ENCODE data around the gene VASH1.

Gene VASH1

GRCh38 chr14:76779221-76780057 lies 18.2 kb downstream of the VASH1 start:
- TF ChIP-seq CTCF (IDR thresholded peaks at IDR 0.05; ENCODE audit: insufficient read depth, low read length), result no peak
- TF ChIP-seq REST (IDR thresholded peaks at IDR 0.05; ENCODE audit: insufficient replicate concordance, low read depth), result no peak
- no peak for TF ChIP-seq GABPA (IDR thresholded peaks at IDR 0.05; ENCODE audit: low read depth)
- Histone ChIP-seq H3K27me3 (ENCODE audit: insufficient read depth, poor library complexity, severe bottlenecking) (no peaks in the 10 kb centered on the region), H3K4me3 (replicated peaks; ENCODE audit: insufficient read depth, low read length) (no peak overlapping the region), H3K27ac (replicated peaks) (no peak overlapping the region)
- no peak for DNase-seq (ENCODE audit: low read depth in 1 of 2, low spot score in 1 of 2)

- Histone ChIP-seq H3K4me3 (replicated peaks; ENCODE audit: insufficient read depth, low read length) (no peak overlapping the region), H3K27ac (replicated peaks) (no peak overlapping the region), H3K27me3 (ENCODE audit: insufficient read depth, poor library complexity, severe bottlenecking) (no peaks in the 10 kb centered on the region)
- TF ChIP-seq POLR2AphosphoS5 (IDR thresholded peaks at IDR 0.05; ENCODE audit: low read depth), result no peak
- TF ChIP-seq GABPA (IDR thresholded peaks at IDR 0.05; ENCODE audit: low read depth), result no peak
- TF ChIP-seq CTCF (IDR thresholded peaks at IDR 0.05; ENCODE audit: insufficient read depth, low read length), result no peak
- no peak for TF ChIP-seq REST (IDR thresholded peaks at IDR 0.05; ENCODE audit: insufficient replicate concordance, low read depth)
- no peak for TF ChIP-seq SPI1 (IDR thresholded peaks at IDR 0.05; ENCODE audit: borderline replicate concordance, low read depth)
- no peak for DNase-seq (ENCODE audit: low read depth in 1 of 2, low spot score in 1 of 2)
These were observed 18.7 kb downstream of the VASH1 start for GRCh38 chr14:76780058-76780345.

GRCh38 chr14:76780360-76780759 lies 19.1 kb downstream of the VASH1 start:
- DNase-seq (ENCODE audit: low read depth in 1 of 2, low spot score in 1 of 2), result no peak
- TF ChIP-seq GABPA (IDR thresholded peaks at IDR 0.05; ENCODE audit: low read depth) (no peak), REST (IDR thresholded peaks at IDR 0.05; ENCODE audit: insufficient replicate concordance, low read depth) (no peak), POLR2AphosphoS5 (IDR thresholded peaks at IDR 0.05; ENCODE audit: low read depth) (no peak)
- Histone ChIP-seq H3K27me3 (ENCODE audit: insufficient read depth, poor library complexity, severe bottlenecking) (no peaks in the 10 kb centered on the region), H3K4me3 (replicated peaks; ENCODE audit: insufficient read depth, low read length) (no peak overlapping the region), H3K27ac (replicated peaks) (no peak overlapping the region)
